GM23248 (cell line): ENCODE results near the gene TMCC2.

Experiments
- EZH2 ChIP-seq: fragments of 200-600 bp; sonication (generic); IDR thresholded peaks from 2 replicates; pipeline ENCODE4 v1.6.1; 2018; ENCODE audit warnings: antibody characterized with exemption, mild to moderate bottlenecking; ENCODE audit not compliant: insufficient read depth, poor library complexity, severe bottlenecking
- EZH2phosphoT487 ChIP-seq: fragments of 200-600 bp; sonication (generic); IDR thresholded peaks from 2 replicates; pipeline ENCODE4 v1.6.1; 2018; ENCODE audit warnings: antibody characterized with exemption, moderate library complexity, mild to moderate bottlenecking, low read depth; ENCODE audit not compliant: insufficient read depth

- TF ChIP-seq EZH2 (no peak), EZH2phosphoT487 (no peak)
These were observed 43.9 kb upstream of the TMCC2 start for GRCh38 chr1:205183676-205184335.
